ENCODE measurements around the gene DDC.

DNA sequence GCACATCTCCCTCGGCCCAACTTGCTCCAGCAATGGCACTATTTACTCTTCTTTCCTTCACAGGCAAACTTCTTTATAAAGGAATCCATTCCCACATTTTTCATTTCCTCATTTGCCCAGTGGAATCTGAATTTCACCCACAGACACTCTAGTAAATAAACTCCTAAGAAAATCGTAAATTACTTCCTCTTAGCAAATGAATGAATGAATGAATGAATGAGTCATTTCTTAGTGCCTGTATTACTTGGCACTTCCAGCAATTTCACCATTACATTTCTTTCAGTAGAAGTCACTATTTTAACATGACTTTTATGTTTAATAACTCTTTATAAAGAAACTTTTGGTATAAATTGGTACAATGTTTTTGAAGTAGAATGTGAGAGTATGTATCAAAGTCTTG is 55.7 kb downstream of the DDC start:
- TF ChIP-seq EZH2phosphoT487 (conservative IDR thresholded peaks at IDR 0.05; ENCODE audit: low read length): no peak
- TF ChIP-seq, protein P1, sequence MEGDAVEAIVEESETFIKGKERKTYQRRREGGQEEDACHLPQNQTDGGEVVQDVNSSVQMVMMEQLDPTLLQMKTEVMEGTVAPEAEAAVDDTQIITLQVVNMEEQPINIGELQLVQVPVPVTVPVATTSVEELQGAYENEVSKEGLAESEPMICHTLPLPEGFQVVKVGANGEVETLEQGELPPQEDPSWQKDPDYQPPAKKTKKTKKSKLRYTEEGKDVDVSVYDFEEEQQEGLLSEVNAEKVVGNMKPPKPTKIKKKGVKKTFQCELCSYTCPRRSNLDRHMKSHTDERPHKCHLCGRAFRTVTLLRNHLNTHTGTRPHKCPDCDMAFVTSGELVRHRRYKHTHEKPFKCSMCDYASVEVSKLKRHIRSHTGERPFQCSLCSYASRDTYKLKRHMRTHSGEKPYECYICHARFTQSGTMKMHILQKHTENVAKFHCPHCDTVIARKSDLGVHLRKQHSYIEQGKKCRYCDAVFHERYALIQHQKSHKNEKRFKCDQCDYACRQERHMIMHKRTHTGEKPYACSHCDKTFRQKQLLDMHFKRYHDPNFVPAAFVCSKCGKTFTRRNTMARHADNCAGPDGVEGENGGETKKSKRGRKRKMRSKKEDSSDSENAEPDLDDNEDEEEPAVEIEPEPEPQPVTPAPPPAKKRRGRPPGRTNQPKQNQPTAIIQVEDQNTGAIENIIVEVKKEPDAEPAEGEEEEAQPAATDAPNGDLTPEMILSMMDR (IDR thresholded peaks at IDR 0.05; ENCODE audit: insufficient read depth, low read length, poor library complexity, severe bottlenecking): no peak
